ENCODE measurements around the gene CMBL.

- no peak for TF ChIP-seq POLR2A (IDR thresholded peaks at IDR 0.05)
- TF ChIP-seq, protein P1, sequence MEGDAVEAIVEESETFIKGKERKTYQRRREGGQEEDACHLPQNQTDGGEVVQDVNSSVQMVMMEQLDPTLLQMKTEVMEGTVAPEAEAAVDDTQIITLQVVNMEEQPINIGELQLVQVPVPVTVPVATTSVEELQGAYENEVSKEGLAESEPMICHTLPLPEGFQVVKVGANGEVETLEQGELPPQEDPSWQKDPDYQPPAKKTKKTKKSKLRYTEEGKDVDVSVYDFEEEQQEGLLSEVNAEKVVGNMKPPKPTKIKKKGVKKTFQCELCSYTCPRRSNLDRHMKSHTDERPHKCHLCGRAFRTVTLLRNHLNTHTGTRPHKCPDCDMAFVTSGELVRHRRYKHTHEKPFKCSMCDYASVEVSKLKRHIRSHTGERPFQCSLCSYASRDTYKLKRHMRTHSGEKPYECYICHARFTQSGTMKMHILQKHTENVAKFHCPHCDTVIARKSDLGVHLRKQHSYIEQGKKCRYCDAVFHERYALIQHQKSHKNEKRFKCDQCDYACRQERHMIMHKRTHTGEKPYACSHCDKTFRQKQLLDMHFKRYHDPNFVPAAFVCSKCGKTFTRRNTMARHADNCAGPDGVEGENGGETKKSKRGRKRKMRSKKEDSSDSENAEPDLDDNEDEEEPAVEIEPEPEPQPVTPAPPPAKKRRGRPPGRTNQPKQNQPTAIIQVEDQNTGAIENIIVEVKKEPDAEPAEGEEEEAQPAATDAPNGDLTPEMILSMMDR (IDR thresholded peaks at IDR 0.05): no peak
- no peak for TF ChIP-seq EP300 (IDR thresholded peaks at IDR 0.05)
- TF ChIP-seq POLR2AphosphoS5 (IDR thresholded peaks at IDR 0.05): no peak
Observed at GRCh38 chr5:10330511-10331230, 23.0 kb upstream of the CMBL start.
